GM19455 (cell line): Measurements from ENCODE around the gene DOCK4.

Experiments
- ATAC-seq: cut with Tn5 transposase; IDR thresholded peaks from one replicate; pipeline ENCODE4 v1.9.1; 2021; ENCODE audit not compliant: unreplicated experiment

DOCK4 gene

GRCh38 chr7:112223310-112223709 is 17.1 kb upstream of the DOCK4 start:
- no peak for ATAC-seq

- no peak for ATAC-seq
These were observed 14.8 kb upstream of the DOCK4 start for GRCh38 chr7:112220877-112221434.

DNA sequence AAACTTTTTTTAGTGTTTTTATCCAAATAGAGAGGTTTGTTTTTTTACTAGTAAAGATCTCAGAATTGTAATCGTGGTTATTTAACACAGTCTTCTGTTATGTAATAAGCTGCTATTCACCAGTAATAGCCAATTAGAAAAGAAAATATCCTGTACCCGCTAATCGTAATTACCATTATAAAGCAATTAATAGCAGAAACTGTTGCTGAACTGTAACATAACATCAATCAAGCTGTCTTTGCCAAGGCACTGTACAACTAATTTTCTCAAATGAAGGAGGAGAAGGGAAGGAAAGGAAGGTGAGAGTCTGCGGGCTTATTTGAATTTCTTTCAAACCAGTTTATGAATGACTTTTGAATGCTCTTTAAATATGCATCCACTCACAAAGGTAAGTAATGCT is 9.6 kb upstream of the DOCK4 start:
- no peak for ATAC-seq

DNA sequence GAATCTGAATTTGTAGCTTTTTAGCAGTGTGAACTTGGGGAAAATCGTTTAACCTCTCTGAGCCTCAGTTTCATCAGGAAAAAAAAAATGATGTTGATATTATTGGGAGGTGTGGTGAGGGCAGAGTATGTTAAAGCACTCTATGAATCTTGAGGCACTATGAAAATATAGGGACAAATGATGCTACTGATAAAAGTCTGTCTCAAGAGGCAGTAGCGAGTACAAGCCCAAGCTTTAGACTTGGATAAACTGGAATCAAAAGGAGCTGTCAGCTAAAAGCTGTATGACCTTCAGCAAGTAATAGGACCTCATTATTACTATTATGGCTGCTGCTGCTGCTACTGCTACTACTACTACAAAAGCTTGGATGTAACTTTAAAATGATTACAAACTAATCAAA is 8.7 kb upstream of the DOCK4 start:
- ATAC-seq: no peak

DNA sequence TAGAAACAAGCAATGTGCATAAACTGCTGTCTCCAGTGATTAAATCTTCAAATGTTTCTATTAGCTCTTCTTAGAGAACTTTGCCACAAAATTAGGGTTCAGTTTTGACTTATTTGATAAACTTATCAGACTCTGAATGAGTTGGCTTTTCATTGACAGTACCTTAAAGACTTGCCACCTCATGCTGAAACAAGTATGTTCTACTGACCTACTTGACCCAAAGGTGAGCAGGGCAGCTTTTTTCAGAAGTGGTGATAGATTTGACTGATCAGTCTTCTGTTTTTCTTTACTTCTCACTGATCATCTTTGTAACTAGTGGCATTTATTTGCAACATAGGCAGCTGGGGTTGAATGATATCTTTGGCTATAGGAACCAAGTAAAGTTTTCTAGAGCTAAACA is 8.1 kb upstream of the DOCK4 start:
- no peak for ATAC-seq

GRCh38 chr7:112213735-112214134 is 7.5 kb upstream of the DOCK4 start:
- no peak for ATAC-seq

DNA sequence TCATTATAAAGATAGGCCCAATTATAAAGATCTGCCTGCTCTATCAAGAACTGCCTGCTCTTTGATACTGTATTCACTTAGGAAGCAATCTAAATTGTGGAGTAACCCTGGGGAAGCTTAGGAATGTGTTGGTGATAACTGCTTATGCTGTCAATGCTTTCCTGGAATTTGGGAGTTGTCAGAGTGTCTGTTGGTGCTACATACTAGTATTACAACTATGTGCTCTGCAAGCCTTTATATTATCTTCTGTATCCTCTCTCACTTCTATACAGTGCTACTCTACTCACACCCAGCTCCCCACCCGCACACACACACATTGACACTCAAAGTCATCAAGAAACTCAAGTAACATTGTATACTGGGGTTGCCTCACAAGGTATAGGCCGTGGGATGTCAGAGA is 6.4 kb upstream of the DOCK4 start:
- no peak for ATAC-seq

DNA sequence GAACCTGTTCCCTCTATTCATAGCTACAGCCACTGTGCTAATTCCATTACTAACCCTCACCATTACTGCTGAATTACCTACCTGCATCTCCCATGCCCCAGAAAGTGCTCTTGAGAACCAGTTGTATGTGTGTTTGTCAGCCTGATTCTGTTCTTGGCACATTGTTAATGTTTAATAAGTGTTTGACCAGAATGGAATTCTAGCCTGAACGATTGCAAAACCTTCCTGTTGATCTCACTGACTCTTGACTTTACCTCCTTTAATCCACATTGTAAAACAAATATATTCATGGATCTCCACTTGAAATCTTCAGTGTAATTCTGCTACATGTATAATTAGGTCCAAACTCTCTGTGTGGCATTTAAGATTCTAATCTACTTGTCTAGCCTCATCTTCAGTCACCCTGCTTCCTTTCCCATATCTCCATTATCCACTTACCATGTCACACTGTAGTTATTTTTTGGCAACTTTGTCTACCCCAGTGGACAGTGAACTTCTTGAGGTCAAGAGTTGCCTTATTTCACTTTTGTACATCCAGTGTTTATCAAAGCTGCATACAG is 5.2 kb upstream of the DOCK4 start:
- no peak for ATAC-seq

DNA sequence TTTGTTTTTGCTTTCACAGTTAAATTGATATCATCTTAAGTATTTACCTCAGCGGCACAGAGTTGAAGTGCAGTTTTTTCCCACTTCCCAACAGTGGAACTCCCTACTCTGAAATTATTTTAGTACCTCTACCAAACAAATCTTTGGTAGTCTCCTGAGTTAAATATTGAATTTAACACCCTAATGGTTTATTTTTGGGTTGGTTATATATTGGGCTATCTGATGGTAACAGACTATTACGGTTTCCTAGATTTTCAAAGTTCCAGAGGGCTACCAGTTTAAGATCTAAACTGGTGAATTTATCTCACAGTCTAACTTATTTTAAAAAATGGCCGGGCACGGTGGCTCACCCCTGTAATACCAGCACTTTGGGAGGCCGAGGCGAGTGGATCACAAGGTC is 1.6 kb upstream of the DOCK4 start:
- ATAC-seq: no peak

DNA sequence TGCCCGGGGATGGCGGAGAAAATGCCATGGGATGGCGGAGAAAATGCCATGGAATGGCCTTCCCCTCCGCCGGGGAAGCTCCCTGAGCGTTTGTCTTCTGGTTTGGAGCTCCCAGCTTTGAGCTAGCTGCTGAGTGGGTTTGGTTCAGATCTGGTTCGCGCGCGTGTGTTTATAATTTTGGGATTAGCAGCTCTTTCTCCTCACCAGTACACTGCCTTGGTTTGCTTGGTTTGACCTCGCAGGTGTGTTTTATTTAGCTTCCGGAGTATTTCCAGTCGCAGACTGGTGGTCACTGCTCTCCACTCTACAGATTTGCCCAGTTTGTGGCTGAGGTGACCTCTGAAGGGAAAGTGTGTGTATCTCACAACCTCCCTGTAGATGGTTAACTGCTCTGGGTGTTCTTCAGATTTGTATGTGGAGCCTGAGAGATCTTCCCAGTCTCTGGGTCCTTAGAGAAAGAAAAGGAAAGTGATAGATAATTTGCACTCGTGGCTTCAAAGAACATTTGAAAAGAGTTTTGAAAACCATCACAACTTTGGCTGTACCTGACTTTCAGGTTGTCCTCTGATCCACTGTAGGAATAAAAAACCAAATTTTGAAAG is 893 bp upstream of the DOCK4 start:
- ATAC-seq: no peak

GRCh38 chr7:112205343-112206237 is 609 bp downstream of the DOCK4 start:
- ATAC-seq: peak; percentile 9

- ATAC-seq: no peak
These were observed 1.5 kb downstream of the DOCK4 start for GRCh38 chr7:112204499-112205342.

DNA sequence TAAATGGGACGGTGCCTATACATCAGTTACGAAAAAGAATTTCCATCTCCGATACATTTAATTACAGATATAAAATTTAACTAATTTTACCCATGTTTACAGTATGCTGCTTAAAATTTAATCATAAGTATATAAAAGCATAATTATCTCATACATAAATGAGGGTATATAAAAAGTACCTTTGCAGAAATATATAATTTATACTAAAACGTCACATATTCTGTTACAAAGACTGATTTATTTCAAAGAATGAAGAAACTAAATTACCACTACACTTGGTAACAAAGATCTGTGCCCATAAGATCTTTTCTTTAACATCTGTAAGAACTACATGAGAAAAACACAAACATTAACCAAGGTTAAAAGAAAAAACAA is 2.8 kb downstream of the DOCK4 start:
- ATAC-seq: no peak

GRCh38 chr7:112202816-112203215 is 3.4 kb downstream of the DOCK4 start:
- no peak for ATAC-seq

GRCh38 chr7:112201839-112202238 is 4.4 kb downstream of the DOCK4 start:
- ATAC-seq: no peak

DNA sequence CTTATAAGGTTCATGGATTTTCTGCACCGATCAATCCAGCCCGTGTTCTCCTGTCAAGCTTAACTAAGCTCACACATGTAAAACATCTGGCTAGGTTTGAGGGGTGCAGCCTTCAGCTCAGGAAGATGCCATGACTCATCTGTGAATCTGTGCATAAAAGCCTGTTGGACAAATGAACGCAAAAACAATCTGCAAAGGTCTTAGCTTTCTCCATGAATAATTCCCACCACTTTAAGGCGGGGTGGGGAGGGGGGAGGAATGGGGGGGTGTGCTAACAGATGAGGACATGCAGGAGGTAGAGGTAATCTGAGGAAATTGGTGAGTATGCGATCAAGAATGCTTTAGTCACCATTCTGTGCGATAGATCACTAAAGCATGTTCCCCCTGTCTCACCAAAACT is 4.8 kb downstream of the DOCK4 start:
- no peak for ATAC-seq

- ATAC-seq: no peak
These were observed 6.5 kb downstream of the DOCK4 start for GRCh38 chr7:112199672-112200071.

DNA sequence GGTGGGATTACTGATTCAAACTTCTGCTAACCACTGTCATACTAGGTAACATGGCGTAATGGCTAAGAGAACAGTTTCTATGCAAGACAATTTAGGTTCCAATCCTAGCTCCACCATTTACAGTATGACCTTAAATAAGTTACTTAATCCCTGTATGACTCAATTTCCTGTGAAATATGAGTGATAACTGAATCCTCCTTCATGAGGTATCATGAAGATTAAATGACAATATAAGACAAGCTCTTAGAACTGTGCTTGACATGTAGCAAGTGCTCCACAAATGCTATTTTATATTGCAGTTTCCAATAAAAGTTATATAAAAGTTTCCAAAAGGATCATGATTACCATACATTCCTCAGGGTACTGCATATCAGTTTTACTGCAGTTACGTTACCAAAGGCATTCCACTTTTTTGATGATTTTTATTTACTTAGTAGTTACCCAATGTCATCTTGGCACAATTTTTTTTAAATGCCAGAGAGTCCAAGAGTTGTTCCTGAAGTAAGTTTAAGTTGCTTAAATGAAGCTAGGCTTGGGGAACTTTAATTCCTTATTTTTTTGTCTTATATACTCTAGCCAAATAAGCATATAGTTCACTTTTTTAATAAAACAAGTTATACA is 7.1 kb downstream of the DOCK4 start:
- no peak for ATAC-seq

- no peak for ATAC-seq
These were observed 8.9 kb downstream of the DOCK4 start for GRCh38 chr7:112197322-112197721.

- ATAC-seq: no peak
These were observed 10.5 kb downstream of the DOCK4 start for GRCh38 chr7:112195717-112196116.
